Liver (tissue), 9 donors: Measurements from ENCODE around the gene FAM53B. TPM values are rescaled to one million over a fixed set of nuclear protein-coding genes. Genes with fewer than 3 reads are reported as not detected.

Source experiments
- DNase-seq: peaks from one replicate; pipeline ENCODE4 v3.0.0-alpha.2; 2017; ENCODE audit warnings: low spot score
- H3K27ac ChIP-seq, 2 donors: one replicate each; pipeline ENCODE4 v1.7.0; 2013; ENCODE audit warnings: inconsistent platforms in 2 of 2, low read length in 2 of 2, control low read depth in 1 of 2, low read depth in 1 of 2, mild to moderate bottlenecking in 1 of 2
- H3K27me3 ChIP-seq, 4 donors: one replicate each; pipeline versions ENCODE4 v1.6.1 to v1.7.0; 2013; ENCODE audit warnings: low read length in 3 of 4, inconsistent platforms in 1 of 4, mild to moderate bottlenecking in 1 of 4, moderate library complexity in 1 of 4; ENCODE audit not compliant: control insufficient read depth in 4 of 4, insufficient read depth in 4 of 4
- H3K36me3 ChIP-seq, 4 donors: one replicate each; pipeline versions ENCODE4 v1.6.1 to v1.7.0; 2013; ENCODE audit warnings: low read length in 3 of 4, mild to moderate bottlenecking in 3 of 4, low read depth in 1 of 4, moderate library complexity in 1 of 4; ENCODE audit not compliant: control insufficient read depth in 4 of 4, insufficient read depth in 3 of 4
- H3K4me1 ChIP-seq, 4 donors: one replicate each; pipeline versions ENCODE4 v1.6.1 to v1.7.0; 2013; ENCODE audit warnings: low read length in 3 of 4, mild to moderate bottlenecking in 3 of 4, moderate library complexity in 1 of 4; ENCODE audit not compliant: control insufficient read depth in 4 of 4, insufficient read depth in 4 of 4
- H3K4me3 ChIP-seq, 3 donors: one replicate each; pipeline versions ENCODE4 v1.6.1 to v1.7.0; 2013; ENCODE audit warnings: low read length in 3 of 3, control low read depth in 1 of 3, low read depth in 1 of 3, mild to moderate bottlenecking in 1 of 3
- H3K9ac ChIP-seq, 2 donors: one replicate each; pipeline ENCODE4 v1.7.0; 2013; ENCODE audit warnings: low read length in 2 of 2, mild to moderate bottlenecking in 2 of 2, moderate library complexity in 2 of 2, control low read depth in 1 of 2, low read depth in 1 of 2
- H3K9me3 ChIP-seq, 4 donors: one replicate each; pipeline versions ENCODE4 v1.6.1 to v1.7.0; 2013; ENCODE audit warnings: low read length in 3 of 4; ENCODE audit not compliant: control insufficient read depth in 4 of 4
- CTCF ChIP-seq: fragments of 150-350 bp; IDR thresholded peaks from 2 replicates; pipeline ENCODE4 v1.5.1; 2017; ENCODE audit warnings: improper control_type of control experiment, low read depth, low read length; ENCODE audit not compliant: missing input control
- EGR1 ChIP-seq, 2 donors: IDR thresholded peaks; 2 replicates each; pipeline ENCODE4 v1.6.1; 2016 to 2018; ENCODE audit warnings: antibody characterized with exemption in 2 of 2, low read depth in 2 of 2
- FOXA1 ChIP-seq: IDR thresholded peaks from 2 replicates; pipeline ENCODE4 v1.6.1; 2016; ENCODE audit warnings: antibody characterized with exemption
- FOXA2 ChIP-seq: IDR thresholded peaks from 2 replicates; pipeline ENCODE4 v1.6.1; 2016; ENCODE audit warnings: antibody characterized with exemption
- GABPA ChIP-seq, 2 donors: IDR thresholded peaks in 1 of 2; conservative IDR thresholded peaks in 1 of 2; 2 replicates each; pipeline ENCODE4 v1.6.1; 2016; ENCODE audit warnings: antibody characterized with exemption in 2 of 2, mild to moderate bottlenecking in 1 of 2, moderate library complexity in 1 of 2
- HNF4G ChIP-seq: IDR thresholded peaks from 2 replicates; pipeline ENCODE4 v1.6.1; 2016; ENCODE audit warnings: antibody characterized with exemption
- NR2F2 ChIP-seq: IDR thresholded peaks from 2 replicates; pipeline ENCODE4 v1.6.1; 2016; ENCODE audit warnings: antibody characterized with exemption
- RXRA ChIP-seq, 2 donors: IDR thresholded peaks; 2 replicates each; pipeline ENCODE4 v1.6.1; 2017 to 2018; ENCODE audit warnings: antibody characterized with exemption in 2 of 2, mild to moderate bottlenecking in 1 of 2
- SP1 ChIP-seq: IDR thresholded peaks from 2 replicates; pipeline ENCODE4 v1.6.1; 2018; ENCODE audit warnings: antibody characterized with exemption, mild to moderate bottlenecking
- TAF1 ChIP-seq: conservative IDR thresholded peaks from 2 replicates; pipeline ENCODE4 v1.6.1; 2016; ENCODE audit warnings: antibody characterized with exemption, mild to moderate bottlenecking
- YY1 ChIP-seq: IDR thresholded peaks from 2 replicates; pipeline ENCODE4 v1.6.1; 2016; ENCODE audit warnings: antibody characterized with exemption, mild to moderate bottlenecking
- WGBS: extraction: QIAGEN DNeasy Blood & Tissue Kit; methylation state at CpG from one replicate; pipeline ENCODE4 v1.1.7; 2013; 5-methylcytosine and 5-hydroxymethylcytosine counted together
- polyA plus RNA-seq, 2 donors: library from polyadenylated mRNA; stranded (reverse) in 1 of 2; unstranded in 1 of 2; fragments of 200-250 nt in 1 of 2; fragments of >200 nt in 1 of 2; fragmentation: Nextera tagmentation in 1 of 2; extraction: Ambion mirVana in 1 of 2; gene quantifications; one replicate each; pipeline versions ENCODE4 v1.2.1 to v1.2.3, GENCODE V29; 2013 to 2015
- total RNA-seq, 2 donors: library from RNA; depleted of rRNA; stranded (reverse); fragments of >200 nt; gene quantifications; one replicate each; pipeline ENCODE4 v1.2.3, GENCODE V29; 2014
- TF ChIP-seq, protein P1 (sequence below): IDR thresholded peaks from 2 replicates; pipeline ENCODE4 v1.6.1; 2016; ENCODE audit warnings: antibody characterized with exemption
- TF ChIP-seq, protein P2 (sequence below): IDR thresholded peaks from 2 replicates; pipeline ENCODE4 v1.6.1; 2016; ENCODE audit warnings: antibody characterized with exemption
- TF ChIP-seq, protein P3 (sequence below): IDR thresholded peaks from 2 replicates; pipeline ENCODE4 v1.6.1; 2016; ENCODE audit warnings: antibody characterized with exemption, mild to moderate bottlenecking
- donor health status: healthy.
- donor health status: healthy.
- donor health status: healthy.
- donor health status: healthy.
- donor health status: healthy.

Gene FAM53B
- total and polyA plus RNA-seq, 4 donors, result 1.1 to 24.0 (median 6.3) TPM

DNA sequence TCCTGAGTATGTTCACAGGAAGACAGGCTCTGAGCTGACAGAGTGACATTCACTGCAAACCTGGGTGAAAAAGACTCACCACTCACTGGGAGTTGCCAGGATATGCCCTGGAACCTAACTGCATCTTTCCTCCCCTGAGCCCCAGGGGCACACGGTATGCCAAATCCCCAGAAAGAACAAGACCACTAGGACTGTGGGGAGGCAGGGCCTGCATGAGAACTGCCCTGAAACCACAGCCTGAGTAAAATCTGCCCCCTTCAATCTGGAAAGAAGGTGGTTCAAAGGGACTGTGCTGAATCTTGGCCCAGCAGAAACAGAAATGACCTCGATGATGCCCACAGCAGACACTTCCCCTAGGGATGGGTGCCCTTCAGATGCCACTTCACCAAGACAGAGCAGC, 6.5 kb downstream of the FAM53B start:
- DNase-seq, result no peak
- TF ChIP-seq, protein P1, sequence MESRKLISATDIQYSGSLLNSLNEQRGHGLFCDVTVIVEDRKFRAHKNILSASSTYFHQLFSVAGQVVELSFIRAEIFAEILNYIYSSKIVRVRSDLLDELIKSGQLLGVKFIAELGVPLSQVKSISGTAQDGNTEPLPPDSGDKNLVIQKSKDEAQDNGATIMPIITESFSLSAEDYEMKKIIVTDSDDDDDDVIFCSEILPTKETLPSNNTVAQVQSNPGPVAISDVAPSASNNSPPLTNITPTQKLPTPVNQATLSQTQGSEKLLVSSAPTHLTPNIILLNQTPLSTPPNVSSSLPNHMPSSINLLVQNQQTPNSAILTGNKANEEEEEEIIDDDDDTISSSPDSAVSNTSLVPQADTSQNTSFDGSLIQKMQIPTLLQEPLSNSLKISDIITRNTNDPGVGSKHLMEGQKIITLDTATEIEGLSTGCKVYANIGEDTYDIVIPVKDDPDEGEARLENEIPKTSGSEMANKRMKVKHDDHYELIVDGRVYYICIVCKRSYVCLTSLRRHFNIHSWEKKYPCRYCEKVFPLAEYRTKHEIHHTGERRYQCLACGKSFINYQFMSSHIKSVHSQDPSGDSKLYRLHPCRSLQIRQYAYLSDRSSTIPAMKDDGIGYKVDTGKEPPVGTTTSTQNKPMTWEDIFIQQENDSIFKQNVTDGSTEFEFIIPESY, result no peak
- TF ChIP-seq FOXA1, result no peak
- TF ChIP-seq, protein P2, sequence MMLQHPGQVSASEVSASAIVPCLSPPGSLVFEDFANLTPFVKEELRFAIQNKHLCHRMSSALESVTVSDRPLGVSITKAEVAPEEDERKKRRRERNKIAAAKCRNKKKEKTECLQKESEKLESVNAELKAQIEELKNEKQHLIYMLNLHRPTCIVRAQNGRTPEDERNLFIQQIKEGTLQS, result no peak
- TF ChIP-seq CTCF, result no peak
- no peak for TF ChIP-seq FOXA2
- TF ChIP-seq RXRA (IDR thresholded peaks at IDR 0.05), result no peak
- TF ChIP-seq NR2F2, result no peak
- TF ChIP-seq EGR1 (IDR thresholded peaks at IDR 0.05; ENCODE audit: low read depth in 2 of 2), result no peak
- no peak for TF ChIP-seq HNF4G
- TF ChIP-seq YY1, result no peak
- TF ChIP-seq GABPA (IDR thresholded peaks at IDR 0.05 in 1 of 2, conservative IDR thresholded peaks at IDR 0.05 in 1 of 2), result no peak
- no peak for TF ChIP-seq SP1
- TF ChIP-seq TAF1, result no peak
- H3K9ac ChIP-seq, result peak overlapping the region in 1 of 2 donors; percentile 24
- H3K9me3 ChIP-seq, result no peaks in the 10 kb centered on the region
- whole genome bisulfite sequencing, result 75% methylated on average over 2 of the region's 2 CpGs
- no peaks in the 10 kb centered on the region for H3K27me3 ChIP-seq
- peaks cover 13 to 75% (median 61%) of the 10 kb centered on the region in 4 donors for H3K4me1 ChIP-seq
- H3K36me3 ChIP-seq, result no peaks in the 10 kb centered on the region
- no peak overlapping the region for H3K27ac ChIP-seq
- H3K4me3 ChIP-seq, result no peak overlapping the region

DNA sequence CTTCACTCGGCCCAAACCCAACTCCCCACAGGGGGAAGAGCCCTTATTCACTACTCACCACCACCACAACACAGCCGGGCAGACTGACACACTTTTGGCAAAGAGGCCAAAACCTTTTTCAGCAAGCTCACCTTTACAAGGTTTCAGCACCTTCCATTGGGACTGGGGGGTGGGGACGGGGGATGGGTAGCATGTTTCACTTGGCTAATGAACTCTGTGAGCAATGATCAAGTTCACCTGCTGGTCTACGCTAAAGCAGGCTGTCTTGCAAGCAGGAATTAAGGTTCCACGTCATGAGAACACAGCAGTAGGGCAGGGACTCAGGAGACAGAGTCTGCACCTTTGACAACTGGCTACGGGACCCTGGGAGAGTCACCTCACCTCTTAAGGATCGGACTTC, 7.0 kb downstream of the FAM53B start:
- peak; percentile 32 for DNase-seq
- WGBS, result 61% methylated on average over 7 of the region's 7 CpGs
- Histone ChIP-seq H3K36me3 (no peaks in the 10 kb centered on the region), H3K27ac (peak overlapping the region in 1 of 2 donors; percentile 13), H3K4me1 (peaks cover 13 to 70% (median 57%) of the 10 kb centered on the region in 4 donors), H3K27me3 (no peaks in the 10 kb centered on the region), H3K4me3 (no peak overlapping the region), H3K9me3 (no peaks in the 10 kb centered on the region), H3K9ac (no peak overlapping the region)
- TF ChIP-seq, protein P3, sequence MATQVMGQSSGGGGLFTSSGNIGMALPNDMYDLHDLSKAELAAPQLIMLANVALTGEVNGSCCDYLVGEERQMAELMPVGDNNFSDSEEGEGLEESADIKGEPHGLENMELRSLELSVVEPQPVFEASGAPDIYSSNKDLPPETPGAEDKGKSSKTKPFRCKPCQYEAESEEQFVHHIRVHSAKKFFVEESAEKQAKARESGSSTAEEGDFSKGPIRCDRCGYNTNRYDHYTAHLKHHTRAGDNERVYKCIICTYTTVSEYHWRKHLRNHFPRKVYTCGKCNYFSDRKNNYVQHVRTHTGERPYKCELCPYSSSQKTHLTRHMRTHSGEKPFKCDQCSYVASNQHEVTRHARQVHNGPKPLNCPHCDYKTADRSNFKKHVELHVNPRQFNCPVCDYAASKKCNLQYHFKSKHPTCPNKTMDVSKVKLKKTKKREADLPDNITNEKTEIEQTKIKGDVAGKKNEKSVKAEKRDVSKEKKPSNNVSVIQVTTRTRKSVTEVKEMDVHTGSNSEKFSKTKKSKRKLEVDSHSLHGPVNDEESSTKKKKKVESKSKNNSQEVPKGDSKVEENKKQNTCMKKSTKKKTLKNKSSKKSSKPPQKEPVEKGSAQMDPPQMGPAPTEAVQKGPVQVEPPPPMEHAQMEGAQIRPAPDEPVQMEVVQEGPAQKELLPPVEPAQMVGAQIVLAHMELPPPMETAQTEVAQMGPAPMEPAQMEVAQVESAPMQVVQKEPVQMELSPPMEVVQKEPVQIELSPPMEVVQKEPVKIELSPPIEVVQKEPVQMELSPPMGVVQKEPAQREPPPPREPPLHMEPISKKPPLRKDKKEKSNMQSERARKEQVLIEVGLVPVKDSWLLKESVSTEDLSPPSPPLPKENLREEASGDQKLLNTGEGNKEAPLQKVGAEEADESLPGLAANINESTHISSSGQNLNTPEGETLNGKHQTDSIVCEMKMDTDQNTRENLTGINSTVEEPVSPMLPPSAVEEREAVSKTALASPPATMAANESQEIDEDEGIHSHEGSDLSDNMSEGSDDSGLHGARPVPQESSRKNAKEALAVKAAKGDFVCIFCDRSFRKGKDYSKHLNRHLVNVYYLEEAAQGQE, result peak; percentile 55
- no peak for TF ChIP-seq RXRA (IDR thresholded peaks at IDR 0.05)
- TF ChIP-seq FOXA2, result no peak
